ENCODE measurements around the gene PPP5C.

The PPP5C gene

GRCh38 chr19:46387713-46388130 is 40.8 kb downstream of the PPP5C start:
- Histone ChIP-seq H2AFZ (ENCODE audit: low read depth, low read length, severe bottlenecking) (no peak overlapping the region), H3K9me2 (replicated peaks; ENCODE audit: insufficient read depth, low read length) (no peaks in the 10 kb centered on the region), H3F3A (ENCODE audit: insufficient read depth) (no peaks in the 10 kb centered on the region), H3K9me3 (ENCODE audit: insufficient read depth, low read length) (no peaks in the 10 kb centered on the region), H4K20me1 (ENCODE audit: low read depth, low read length) (no peaks in the 10 kb centered on the region), H3K27ac (ENCODE audit: low read depth, low read length) (no peak overlapping the region), H3K9ac (ENCODE audit: low read length) (no peak overlapping the region), H3K36me3 (ENCODE audit: low read length) (no peaks in the 10 kb centered on the region), H3K4me3 (ENCODE audit: insufficient read depth, low read length, poor library complexity, severe bottlenecking) (no peak overlapping the region), H3K79me2 (ENCODE audit: insufficient read depth, low read length) (no peaks in the 10 kb centered on the region), H3K4me2 (ENCODE audit: low read depth, low read length, poor library complexity, severe bottlenecking) (no peak overlapping the region), H3K27me3 (ENCODE audit: low read length) (no peaks in the 10 kb centered on the region)
- TF ChIP-seq CTCF (IDR thresholded peaks at IDR 0.05; ENCODE audit: insufficient read depth, low read length, poor library complexity, severe bottlenecking) (no peak), EZH2phosphoT487 (conservative IDR thresholded peaks at IDR 0.05; ENCODE audit: low read length) (no peak)

DNA sequence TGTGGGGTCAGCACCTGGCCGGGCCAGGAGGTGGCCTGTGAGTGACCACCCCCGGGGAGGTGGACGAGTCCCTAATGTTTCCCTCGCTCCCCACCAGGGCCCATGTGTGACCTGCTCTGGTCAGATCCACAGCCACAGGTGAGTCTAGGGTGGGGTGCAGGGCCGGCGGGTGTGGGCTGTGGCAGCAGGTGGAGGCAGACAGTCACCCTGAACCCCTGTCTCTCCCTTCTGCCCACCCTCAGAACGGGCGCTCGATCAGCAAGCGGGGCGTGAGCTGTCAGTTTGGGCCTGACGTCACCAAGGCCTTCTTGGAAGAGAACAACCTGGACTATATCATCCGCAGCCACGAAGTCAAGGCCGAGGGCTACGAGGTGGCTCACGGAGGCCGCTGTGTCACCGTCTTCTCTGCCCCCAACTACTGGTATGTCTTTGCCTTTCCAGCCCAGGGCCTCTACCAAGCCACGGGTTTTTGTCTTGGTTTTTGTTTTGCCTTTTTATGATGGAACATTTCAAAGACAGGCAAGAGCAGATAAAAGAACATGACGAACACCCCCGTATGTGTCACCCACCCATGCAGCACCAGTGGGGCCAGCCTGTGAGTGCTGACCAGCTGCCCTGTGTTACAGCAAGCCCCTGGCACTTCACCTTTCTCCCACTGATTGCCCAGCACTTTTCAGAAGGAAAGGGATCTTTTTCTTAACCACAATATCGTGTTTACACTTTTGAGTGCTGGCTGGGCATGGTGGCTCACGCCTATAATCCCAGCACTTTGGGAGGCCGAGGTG is 41.6 kb downstream of the PPP5C start:
- H3K79me2 ChIP-seq (ENCODE audit: insufficient read depth, low read length): no peaks in the 10 kb centered on the region
- H3F3A ChIP-seq (ENCODE audit: insufficient read depth): no peaks in the 10 kb centered on the region; the same call in 1 of the 2 replicates
- no peak overlapping the region for H3K9ac ChIP-seq (ENCODE audit: low read length)
- H3K4me3 ChIP-seq (ENCODE audit: insufficient read depth, low read length, poor library complexity, severe bottlenecking): no peak overlapping the region
- H3K36me3 ChIP-seq (ENCODE audit: low read length): no peaks in the 10 kb centered on the region
- TF ChIP-seq CTCF (IDR thresholded peaks at IDR 0.05; ENCODE audit: insufficient read depth, low read length, poor library complexity, severe bottlenecking): no peak
- TF ChIP-seq EZH2phosphoT487 (conservative IDR thresholded peaks at IDR 0.05; ENCODE audit: low read length): no peak
- no peak overlapping the region for H3K4me2 ChIP-seq (ENCODE audit: low read depth, low read length, poor library complexity, severe bottlenecking)
- no peak overlapping the region for H2AFZ ChIP-seq (ENCODE audit: low read depth, low read length, severe bottlenecking)
- no peaks in the 10 kb centered on the region for H3K27me3 ChIP-seq (ENCODE audit: low read length)
- no peak overlapping the region for H3K27ac ChIP-seq (ENCODE audit: low read depth, low read length)
- H3K9me2 ChIP-seq (replicated peaks; ENCODE audit: insufficient read depth, low read length): no peaks in the 10 kb centered on the region
- no peaks in the 10 kb centered on the region for H3K9me3 ChIP-seq (ENCODE audit: insufficient read depth, low read length)
- H4K20me1 ChIP-seq (ENCODE audit: low read depth, low read length): no peaks in the 10 kb centered on the region

- no peaks in the 10 kb centered on the region for H3K9me2 ChIP-seq (replicated peaks; ENCODE audit: insufficient read depth, low read length)
- H3K9ac ChIP-seq (ENCODE audit: low read length): no peak overlapping the region
- H3F3A ChIP-seq (ENCODE audit: insufficient read depth): peaks cover 8% of the 10 kb centered on the region
- H3K4me3 ChIP-seq (ENCODE audit: insufficient read depth, low read length, poor library complexity, severe bottlenecking): no peak overlapping the region
- no peaks in the 10 kb centered on the region for H3K36me3 ChIP-seq (ENCODE audit: low read length)
- no peak overlapping the region for H2AFZ ChIP-seq (ENCODE audit: low read depth, low read length, severe bottlenecking)
- no peak overlapping the region for H3K4me2 ChIP-seq (ENCODE audit: low read depth, low read length, poor library complexity, severe bottlenecking)
- no peaks in the 10 kb centered on the region for H3K9me3 ChIP-seq (ENCODE audit: insufficient read depth, low read length)
- H3K27me3 ChIP-seq (ENCODE audit: low read length): no peaks in the 10 kb centered on the region
- no peak overlapping the region for H3K27ac ChIP-seq (ENCODE audit: low read depth, low read length)
- H3K79me2 ChIP-seq (ENCODE audit: insufficient read depth, low read length): no peaks in the 10 kb centered on the region
- H4K20me1 ChIP-seq (ENCODE audit: low read depth, low read length): no peaks in the 10 kb centered on the region
- TF ChIP-seq EZH2phosphoT487 (conservative IDR thresholded peaks at IDR 0.05; ENCODE audit: low read length) (no peak), CTCF (IDR thresholded peaks at IDR 0.05; ENCODE audit: insufficient read depth, low read length, poor library complexity, severe bottlenecking) (no peak)
Measured at GRCh38 chr19:46390121-46390858, 43.4 kb downstream of the PPP5C start.

Data from SU-DHL-6 (cell line).